GM12878 (cell line): Measurements from ENCODE around the gene EIF1AD. TPM values are rescaled to one million over a fixed set of nuclear protein-coding genes. Genes with fewer than 3 reads are reported as not detected.

ENCODE experiments used
- SMAD5 ChIP-seq: IDR thresholded peaks from 2 replicates; pipeline ENCODE4 v1.6.1; 2016; ENCODE audit warnings: antibody characterized with exemption, low read depth
- TBL1XR1 ChIP-seq: IDR thresholded peaks from 2 replicates; pipeline ENCODE4 v1.6.1; 2012; ENCODE audit warnings: low read depth, low read length, improper control_type of control experiment
- TCF7 ChIP-seq: IDR thresholded peaks from 2 replicates; pipeline ENCODE4 v1.6.1; 2014; ENCODE audit warnings: antibody characterized with exemption, borderline replicate concordance
- ZNF217 ChIP-seq: fragments of 450-650 bp; IDR thresholded peaks from 2 replicates; pipeline ENCODE4 v1.6.1; 2017; ENCODE audit warnings: antibody characterized with exemption, mild to moderate bottlenecking
- polyA plus RNA-seq, 11 experiments: library from polyadenylated mRNA; depleted of rRNA in 4 of 11; unstranded in 6 of 11; stranded (reverse) in 5 of 11; fragments of >200 nt; fragmentation: Nextera tagmentation in 4 of 11; fragmentation: Illumina TruSeq in 1 of 11; extraction: Ambion mirVana in 4 of 11; extraction: Trizol in 1 of 11; gene quantifications; 1 replicate in 1 of 11; 2 replicates in 10 of 11; pipeline versions ENCODE4 v1.2.1 to v1.2.3, GENCODE V29; 2011 to 2016; ENCODE audit warnings: inconsistent platforms in 2 of 11, missing spikeins in 2 of 11, low read depth in 1 of 11
- total RNA-seq, 4 experiments: library from RNA; depleted of rRNA in 3 of 4; stranded (reverse); fragments of >200 nt in 3 of 4; fragmentation: Illumina TruSeq in 1 of 4; extraction: Trizol in 1 of 4; gene quantifications; 2 replicates each; pipeline versions ENCODE4 v1.2.1 to v1.2.3, GENCODE V29; 2013 to 2021
- TF ChIP-seq, protein P1 (sequence below): fragments of 450-650 bp; IDR thresholded peaks from 2 replicates; pipeline ENCODE4 v1.6.1; 2017; ENCODE audit warnings: mild to moderate bottlenecking, moderate library complexity
- TF ChIP-seq, protein P2 (sequence below): fragments of 450-650 bp; IDR thresholded peaks from 2 replicates; pipeline ENCODE4 v1.6.1; 2018; ENCODE audit warnings: mild to moderate bottlenecking, low read depth, moderate library complexity; ENCODE audit not compliant: partially characterized antibody

EIF1AD gene
- total and polyA plus RNA-seq, 10 of the 15 experiments (the other 5 are each of a cell fraction or from before 2014, with no cell fraction given), result 31.6 to 56.8 (median 39.5) TPM

DNA sequence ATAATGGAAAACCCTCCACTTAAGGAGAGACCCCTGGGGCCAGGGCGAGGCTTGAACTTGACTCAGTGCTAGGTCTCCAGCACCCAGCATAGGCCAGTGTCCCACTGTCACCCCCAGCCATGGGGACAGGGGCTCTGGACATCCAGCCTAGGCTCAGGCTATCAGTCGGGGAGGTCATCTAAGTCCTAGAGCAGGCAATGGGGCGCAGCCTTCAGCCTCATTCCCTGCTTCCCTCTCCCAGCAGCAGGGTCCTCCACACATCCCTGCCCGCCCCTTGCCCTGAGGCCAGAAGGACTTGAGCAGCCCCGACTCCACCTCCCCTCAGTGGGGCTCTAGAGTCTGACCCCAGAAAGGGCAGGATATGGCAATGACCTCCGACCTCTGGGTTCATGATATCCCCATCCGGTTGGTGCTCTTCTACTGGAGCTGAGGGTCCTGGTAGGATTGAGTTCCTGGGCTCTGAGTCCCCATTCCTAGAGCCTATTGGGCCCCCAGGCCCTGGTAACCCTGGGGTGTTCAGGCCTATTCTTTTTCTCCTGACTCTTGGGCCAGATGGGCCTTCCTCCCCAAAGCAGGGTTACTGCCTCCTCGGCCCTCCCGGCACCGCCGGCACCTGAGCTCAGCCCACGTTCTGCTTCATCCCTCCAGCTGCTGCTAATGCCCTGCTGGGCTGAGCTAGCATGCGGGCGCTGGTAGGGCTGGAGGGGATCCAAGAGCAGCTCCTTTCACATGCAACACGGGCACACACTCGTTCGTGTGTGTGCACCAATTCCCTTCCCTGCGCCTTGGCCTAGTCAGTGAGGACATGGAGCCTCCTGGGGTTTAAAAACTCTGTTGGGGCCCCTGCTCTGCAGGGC, 14.2 kb upstream of the EIF1AD start (continued):
- TF ChIP-seq, protein P1, sequence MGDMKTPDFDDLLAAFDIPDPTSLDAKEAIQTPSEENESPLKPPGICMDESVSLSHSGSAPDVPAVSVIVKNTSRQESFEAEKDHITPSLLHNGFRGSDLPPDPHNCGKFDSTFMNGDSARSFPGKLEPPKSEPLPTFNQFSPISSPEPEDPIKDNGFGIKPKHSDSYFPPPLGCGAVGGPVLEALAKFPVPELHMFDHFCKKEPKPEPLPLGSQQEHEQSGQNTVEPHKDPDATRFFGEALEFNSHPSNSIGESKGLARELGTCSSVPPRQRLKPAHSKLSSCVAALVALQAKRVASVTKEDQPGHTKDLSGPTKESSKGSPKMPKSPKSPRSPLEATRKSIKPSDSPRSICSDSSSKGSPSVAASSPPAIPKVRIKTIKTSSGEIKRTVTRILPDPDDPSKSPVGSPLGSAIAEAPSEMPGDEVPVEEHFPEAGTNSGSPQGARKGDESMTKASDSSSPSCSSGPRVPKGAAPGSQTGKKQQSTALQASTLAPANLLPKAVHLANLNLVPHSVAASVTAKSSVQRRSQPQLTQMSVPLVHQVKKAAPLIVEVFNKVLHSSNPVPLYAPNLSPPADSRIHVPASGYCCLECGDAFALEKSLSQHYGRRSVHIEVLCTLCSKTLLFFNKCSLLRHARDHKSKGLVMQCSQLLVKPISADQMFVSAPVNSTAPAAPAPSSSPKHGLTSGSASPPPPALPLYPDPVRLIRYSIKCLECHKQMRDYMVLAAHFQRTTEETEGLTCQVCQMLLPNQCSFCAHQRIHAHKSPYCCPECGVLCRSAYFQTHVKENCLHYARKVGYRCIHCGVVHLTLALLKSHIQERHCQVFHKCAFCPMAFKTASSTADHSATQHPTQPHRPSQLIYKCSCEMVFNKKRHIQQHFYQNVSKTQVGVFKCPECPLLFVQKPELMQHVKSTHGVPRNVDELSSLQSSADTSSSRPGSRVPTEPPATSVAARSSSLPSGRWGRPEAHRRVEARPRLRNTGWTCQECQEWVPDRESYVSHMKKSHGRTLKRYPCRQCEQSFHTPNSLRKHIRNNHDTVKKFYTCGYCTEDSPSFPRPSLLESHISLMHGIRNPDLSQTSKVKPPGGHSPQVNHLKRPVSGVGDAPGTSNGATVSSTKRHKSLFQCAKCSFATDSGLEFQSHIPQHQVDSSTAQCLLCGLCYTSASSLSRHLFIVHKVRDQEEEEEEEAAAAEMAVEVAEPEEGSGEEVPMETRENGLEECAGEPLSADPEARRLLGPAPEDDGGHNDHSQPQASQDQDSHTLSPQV, result no peak
- TF ChIP-seq, protein P2, sequence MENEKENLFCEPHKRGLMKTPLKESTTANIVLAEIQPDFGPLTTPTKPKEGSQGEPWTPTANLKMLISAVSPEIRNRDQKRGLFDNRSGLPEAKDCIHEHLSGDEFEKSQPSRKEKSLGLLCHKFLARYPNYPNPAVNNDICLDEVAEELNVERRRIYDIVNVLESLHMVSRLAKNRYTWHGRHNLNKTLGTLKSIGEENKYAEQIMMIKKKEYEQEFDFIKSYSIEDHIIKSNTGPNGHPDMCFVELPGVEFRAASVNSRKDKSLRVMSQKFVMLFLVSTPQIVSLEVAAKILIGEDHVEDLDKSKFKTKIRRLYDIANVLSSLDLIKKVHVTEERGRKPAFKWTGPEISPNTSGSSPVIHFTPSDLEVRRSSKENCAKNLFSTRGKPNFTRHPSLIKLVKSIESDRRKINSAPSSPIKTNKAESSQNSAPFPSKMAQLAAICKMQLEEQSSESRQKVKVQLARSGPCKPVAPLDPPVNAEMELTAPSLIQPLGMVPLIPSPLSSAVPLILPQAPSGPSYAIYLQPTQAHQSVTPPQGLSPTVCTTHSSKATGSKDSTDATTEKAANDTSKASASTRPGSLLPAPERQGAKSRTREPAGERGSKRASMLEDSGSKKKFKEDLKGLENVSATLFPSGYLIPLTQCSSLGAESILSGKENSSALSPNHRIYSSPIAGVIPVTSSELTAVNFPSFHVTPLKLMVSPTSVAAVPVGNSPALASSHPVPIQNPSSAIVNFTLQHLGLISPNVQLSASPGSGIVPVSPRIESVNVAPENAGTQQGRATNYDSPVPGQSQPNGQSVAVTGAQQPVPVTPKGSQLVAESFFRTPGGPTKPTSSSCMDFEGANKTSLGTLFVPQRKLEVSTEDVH, result no peak
- TF ChIP-seq ZNF217 (no peak), SMAD5 (no peak), TBL1XR1 (no peak), TCF7 (no peak)
